ENCODE data around the gene LAG3. TPM values are rescaled to one million over a fixed set of nuclear protein-coding genes. Genes with fewer than 3 reads are reported as not detected.

LAG3 gene
- total RNA-seq, 1 experiment from 2014 or later: 2.6 TPM

- DNase-seq (ENCODE audit: low spot score) (no peak), ATAC-seq (no peak)
- TF ChIP-seq ZNF671 (CRISPR knock-in tag; IDR thresholded peaks at IDR 0.05): no peak
- TF ChIP-seq ERG (CRISPR knock-in tag; IDR thresholded peaks at IDR 0.05): no peak
- no peak for TF ChIP-seq TEAD4 (CRISPR knock-in tag; IDR thresholded peaks at IDR 0.05)
- TF ChIP-seq NFATC4 (CRISPR knock-in tag; IDR thresholded peaks at IDR 0.05): no peak
- TF ChIP-seq CTCF (IDR thresholded peaks at IDR 0.05): no peak
- TF ChIP-seq, protein P1, sequence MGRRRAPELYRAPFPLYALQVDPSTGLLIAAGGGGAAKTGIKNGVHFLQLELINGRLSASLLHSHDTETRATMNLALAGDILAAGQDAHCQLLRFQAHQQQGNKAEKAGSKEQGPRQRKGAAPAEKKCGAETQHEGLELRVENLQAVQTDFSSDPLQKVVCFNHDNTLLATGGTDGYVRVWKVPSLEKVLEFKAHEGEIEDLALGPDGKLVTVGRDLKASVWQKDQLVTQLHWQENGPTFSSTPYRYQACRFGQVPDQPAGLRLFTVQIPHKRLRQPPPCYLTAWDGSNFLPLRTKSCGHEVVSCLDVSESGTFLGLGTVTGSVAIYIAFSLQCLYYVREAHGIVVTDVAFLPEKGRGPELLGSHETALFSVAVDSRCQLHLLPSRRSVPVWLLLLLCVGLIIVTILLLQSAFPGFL (CRISPR knock-in tag; IDR thresholded peaks at IDR 0.05; ENCODE audit: borderline replicate concordance): no peak
- TF ChIP-seq RORB (CRISPR knock-in tag; IDR thresholded peaks at IDR 0.05): no peak
- no peak for TF ChIP-seq ZNF317 (CRISPR knock-in tag; IDR thresholded peaks at IDR 0.05; ENCODE audit: borderline replicate concordance, low read depth)
- no peak for TF ChIP-seq ELF4 (CRISPR knock-in tag; IDR thresholded peaks at IDR 0.05; ENCODE audit: low read depth)
- H3K36me3 Mint-ChIP-seq: no peaks in the 10 kb centered on the region
- ChIA-PET POLR2A (interaction anchor here (1.9 kb wide), 1 partner anchor 29 kb away, joined by 6 read pairs; the partner anchor contains the start of gene MLF2), CTCF (interaction anchor here (0.5 to 3.5 kb wide), 6 partner anchors 15 to 53 kb away, joined by 3 to 28 read pairs (median 3); partner anchors contain the start of gene MLF2)
- H3K4me3 Mint-ChIP-seq: no peak overlapping the region
- H3K27ac Mint-ChIP-seq: no peak overlapping the region
- H3K4me1 Mint-ChIP-seq: peaks cover 29% of the 10 kb centered on the region
- peaks cover 14% of the 10 kb centered on the region for H3K27me3 Mint-ChIP-seq (ENCODE audit: low read depth)
- H3K9me3 Mint-ChIP-seq: no peaks in the 10 kb centered on the region
Measured at GRCh38 chr12:6782119-6782518, 9.8 kb downstream of the LAG3 start.

DNA sequence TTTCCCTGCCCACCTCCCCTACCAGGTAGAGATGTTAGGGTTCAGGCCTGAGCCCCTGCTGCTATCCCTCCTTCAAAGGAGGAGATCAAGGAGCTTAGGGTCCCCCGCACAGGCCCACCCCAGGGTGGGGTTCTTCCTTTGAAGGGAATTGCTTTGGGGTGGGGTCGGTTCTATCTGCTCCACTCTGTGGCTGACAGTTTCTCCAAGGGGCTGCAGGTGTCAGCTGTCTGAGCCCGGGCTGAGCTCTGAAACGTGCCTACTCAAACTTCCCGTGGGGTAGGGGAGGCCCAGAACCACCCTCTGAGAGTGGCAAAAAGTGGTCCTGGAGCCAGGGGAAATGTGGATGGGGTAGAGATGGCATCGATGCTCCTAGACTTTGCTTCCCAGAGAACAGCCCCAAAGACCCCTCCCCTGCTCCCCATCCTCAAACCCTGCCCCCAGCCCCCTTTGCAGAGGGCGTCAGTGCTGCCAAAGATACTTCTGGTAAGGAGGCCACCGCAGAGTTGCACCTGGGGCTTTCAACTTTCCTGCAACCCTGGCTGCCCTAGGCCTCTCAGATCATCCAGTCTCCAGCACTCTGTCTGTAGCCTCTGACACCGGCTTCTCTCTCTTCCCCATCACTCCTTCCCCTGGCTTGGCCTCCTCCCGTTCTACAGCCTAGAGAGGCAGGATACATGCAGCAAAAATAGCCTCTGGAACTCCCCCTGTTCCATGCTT, 10.7 kb downstream of the LAG3 start:
- ChIA-PET POLR2A (interaction anchor here (0.9 to 1.9 kb wide), 2 partner anchors 30 to 46 kb away, joined by 3 to 6 read pairs; partner anchors contain the start of gene MLF2), CTCF (interaction anchor here (0.5 to 3.5 kb wide), 4 partner anchors 16 to 52 kb away, joined by 3 to 28 read pairs (median 4); partner anchors contain the start of gene MLF2)
- Mint-ChIP-seq H3K27ac (no peak overlapping the region), H3K36me3 (no peaks in the 10 kb centered on the region), H3K4me1 (peaks cover 27% of the 10 kb centered on the region), H3K27me3 (ENCODE audit: low read depth) (peaks cover 5% of the 10 kb centered on the region), H3K9me3 (no peaks in the 10 kb centered on the region), H3K4me3 (no peak overlapping the region)
- DNase-seq (ENCODE audit: low spot score): no peak
- ATAC-seq: no peak
- TF ChIP-seq ZNF423 (CRISPR knock-in tag; IDR thresholded peaks at IDR 0.05) (no peak), ZNF317 (CRISPR knock-in tag; IDR thresholded peaks at IDR 0.05; ENCODE audit: borderline replicate concordance, low read depth) (no peak), AFF4 (CRISPR knock-in tag; IDR thresholded peaks at IDR 0.05; ENCODE audit: borderline replicate concordance) (no peak), ELF4 (CRISPR knock-in tag; IDR thresholded peaks at IDR 0.05; ENCODE audit: low read depth) (no peak), ZNF232 (CRISPR knock-in tag; IDR thresholded peaks at IDR 0.05) (no peak), RELA (CRISPR knock-in tag; IDR thresholded peaks at IDR 0.05; ENCODE audit: borderline replicate concordance) (no peak), NR1H2 (CRISPR knock-in tag; IDR thresholded peaks at IDR 0.05) (no peak), ZBTB21 (CRISPR knock-in tag; IDR thresholded peaks at IDR 0.05; ENCODE audit: borderline replicate concordance) (no peak), SOX15 (CRISPR knock-in tag; IDR thresholded peaks at IDR 0.05) (no peak)
- TF ChIP-seq, protein P2, sequence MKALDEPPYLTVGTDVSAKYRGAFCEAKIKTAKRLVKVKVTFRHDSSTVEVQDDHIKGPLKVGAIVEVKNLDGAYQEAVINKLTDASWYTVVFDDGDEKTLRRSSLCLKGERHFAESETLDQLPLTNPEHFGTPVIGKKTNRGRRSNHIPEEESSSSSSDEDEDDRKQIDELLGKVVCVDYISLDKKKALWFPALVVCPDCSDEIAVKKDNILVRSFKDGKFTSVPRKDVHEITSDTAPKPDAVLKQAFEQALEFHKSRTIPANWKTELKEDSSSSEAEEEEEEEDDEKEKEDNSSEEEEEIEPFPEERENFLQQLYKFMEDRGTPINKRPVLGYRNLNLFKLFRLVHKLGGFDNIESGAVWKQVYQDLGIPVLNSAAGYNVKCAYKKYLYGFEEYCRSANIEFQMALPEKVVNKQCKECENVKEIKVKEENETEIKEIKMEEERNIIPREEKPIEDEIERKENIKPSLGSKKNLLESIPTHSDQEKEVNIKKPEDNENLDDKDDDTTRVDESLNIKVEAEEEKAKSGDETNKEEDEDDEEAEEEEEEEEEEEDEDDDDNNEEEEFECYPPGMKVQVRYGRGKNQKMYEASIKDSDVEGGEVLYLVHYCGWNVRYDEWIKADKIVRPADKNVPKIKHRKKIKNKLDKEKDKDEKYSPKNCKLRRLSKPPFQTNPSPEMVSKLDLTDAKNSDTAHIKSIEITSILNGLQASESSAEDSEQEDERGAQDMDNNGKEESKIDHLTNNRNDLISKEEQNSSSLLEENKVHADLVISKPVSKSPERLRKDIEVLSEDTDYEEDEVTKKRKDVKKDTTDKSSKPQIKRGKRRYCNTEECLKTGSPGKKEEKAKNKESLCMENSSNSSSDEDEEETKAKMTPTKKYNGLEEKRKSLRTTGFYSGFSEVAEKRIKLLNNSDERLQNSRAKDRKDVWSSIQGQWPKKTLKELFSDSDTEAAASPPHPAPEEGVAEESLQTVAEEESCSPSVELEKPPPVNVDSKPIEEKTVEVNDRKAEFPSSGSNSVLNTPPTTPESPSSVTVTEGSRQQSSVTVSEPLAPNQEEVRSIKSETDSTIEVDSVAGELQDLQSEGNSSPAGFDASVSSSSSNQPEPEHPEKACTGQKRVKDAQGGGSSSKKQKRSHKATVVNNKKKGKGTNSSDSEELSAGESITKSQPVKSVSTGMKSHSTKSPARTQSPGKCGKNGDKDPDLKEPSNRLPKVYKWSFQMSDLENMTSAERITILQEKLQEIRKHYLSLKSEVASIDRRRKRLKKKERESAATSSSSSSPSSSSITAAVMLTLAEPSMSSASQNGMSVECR (CRISPR knock-in tag; IDR thresholded peaks at IDR 0.05; ENCODE audit: borderline replicate concordance): no peak
- TF ChIP-seq, protein P3, sequence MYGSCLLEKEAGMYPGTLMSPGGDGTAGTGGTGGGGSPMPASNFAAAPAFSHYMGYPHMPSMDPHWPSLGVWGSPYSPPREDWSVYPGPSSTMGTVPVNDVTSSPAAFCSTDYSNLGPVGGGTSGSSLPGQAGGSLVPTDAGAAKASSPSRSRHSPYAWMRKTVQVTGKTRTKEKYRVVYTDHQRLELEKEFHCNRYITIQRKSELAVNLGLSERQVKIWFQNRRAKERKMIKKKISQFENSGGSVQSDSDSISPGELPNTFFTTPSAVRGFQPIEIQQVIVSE (CRISPR knock-in tag; IDR thresholded peaks at IDR 0.05; ENCODE audit: borderline replicate concordance): no peak
